Central memory CD4-positive, alpha-beta T cell (primary cell): ENCODE measurements around the gene UBL4B.

Experiments used
- DNase-seq: peaks from one replicate; pipeline ENCODE4 v3.0.0; 2022

Gene UBL4B

DNA sequence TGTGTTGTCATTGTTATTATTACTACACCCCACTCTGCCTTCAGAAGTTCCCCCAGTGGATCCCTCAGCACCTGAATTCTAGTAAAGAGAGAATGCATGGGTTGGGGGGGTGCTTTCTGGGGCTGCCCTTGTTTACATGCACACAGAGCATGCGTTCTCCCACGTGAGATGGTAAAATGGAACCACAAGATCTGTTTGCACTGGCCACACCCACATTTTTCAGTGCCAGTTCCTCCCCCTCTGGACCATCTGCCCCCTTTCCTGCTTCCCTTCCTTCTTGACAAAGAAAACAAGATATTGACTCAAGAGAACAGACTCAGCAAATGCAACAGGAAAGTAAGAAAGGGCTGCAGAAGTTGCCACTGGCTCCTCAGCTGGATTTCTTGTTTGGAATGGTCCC is 46.9 kb downstream of the UBL4B start:
- DNase-seq, result no peak

DNA sequence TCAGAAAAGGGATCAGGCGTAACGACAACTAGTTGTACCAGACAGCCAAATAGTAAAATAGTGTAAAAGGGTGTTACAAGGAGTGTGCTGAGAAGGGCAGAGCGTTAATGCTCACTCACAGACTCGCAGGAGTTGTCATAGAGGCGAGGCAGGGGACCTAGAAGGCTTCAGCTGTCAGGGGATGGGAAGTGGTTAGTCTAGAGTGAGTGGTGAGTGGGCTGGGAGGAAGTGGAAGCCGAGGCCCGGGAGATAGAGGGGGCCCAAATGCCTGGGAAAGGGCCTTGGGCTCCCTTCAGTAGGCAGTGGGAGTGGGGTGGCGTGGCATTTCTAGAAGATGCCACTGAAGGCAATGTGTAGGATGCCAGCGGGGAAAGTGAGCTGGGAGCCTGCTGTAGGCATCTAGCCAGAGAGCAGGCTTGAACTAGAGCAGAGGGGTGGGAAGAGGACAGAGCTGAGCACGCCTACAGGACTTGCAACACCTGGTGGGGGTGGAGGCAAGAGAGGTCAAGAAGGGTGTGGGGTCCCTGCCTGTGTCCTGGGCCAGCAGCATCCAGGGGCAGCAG is 48.4 kb downstream of the UBL4B start:
- DNase-seq, result no peak

DNA sequence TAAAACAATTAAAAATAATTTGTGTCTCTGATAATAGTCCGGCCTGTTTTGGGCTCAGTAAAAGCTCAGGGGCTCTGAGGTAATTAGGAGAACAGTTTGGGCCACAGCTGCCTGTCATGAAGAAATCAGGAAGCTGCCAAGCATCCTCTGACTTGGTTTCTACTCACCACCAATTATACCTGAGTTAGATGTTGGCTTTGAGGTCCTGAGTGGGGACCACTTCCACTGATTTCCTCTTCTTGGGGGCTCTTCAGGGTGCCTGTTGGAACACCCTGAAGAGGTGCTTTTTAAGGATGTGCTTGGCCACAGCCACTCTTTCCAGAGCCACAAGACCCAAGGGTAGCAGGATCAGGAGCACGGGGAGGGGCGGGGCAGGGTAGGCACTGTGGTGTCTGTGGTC is 48.9 kb downstream of the UBL4B start:
- DNase-seq, result no peak

DNA sequence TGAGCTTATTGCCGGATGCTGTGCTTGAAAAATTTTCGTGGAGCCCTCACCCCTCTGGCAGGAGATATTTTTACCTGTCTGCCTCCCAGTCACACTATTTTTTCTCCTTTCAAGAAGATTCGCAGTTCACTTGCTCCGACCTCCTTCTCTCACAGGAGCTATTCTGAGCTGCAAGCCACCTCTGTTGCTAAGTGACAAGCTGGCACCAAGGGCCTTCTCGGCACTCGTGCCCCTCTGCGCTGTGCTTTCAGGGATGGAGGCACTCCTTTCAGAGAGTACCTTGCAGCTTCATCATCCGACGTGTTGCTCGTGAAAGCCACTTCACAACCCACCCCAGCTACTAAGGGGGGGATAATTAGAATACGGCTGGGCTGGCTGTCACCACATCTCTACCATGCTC is 49.6 kb downstream of the UBL4B start:
- no peak for DNase-seq
